ENCODE results near the gene NCOA7.
"Not testable (repeated sequence)": the region's sequence is repeated elsewhere in the genome, so short reads cannot be mapped to it uniquely, and the experiment has no call there.

NCOA7 gene

GRCh38 chr6:125754566-125754965, 36.2 kb upstream of the NCOA7 start:
- no peak for DNase-seq (ENCODE audit: low read depth in 3 of 3)

- no peak for DNase-seq (ENCODE audit: low read depth in 3 of 3)
Measured at GRCh38 chr6:125759184-125759902, 31.4 kb upstream of the NCOA7 start.

- no peak for DNase-seq (ENCODE audit: low read depth in 3 of 3)
Measured at GRCh38 chr6:125759959-125760457, 30.8 kb upstream of the NCOA7 start.

GRCh38 chr6:125764121-125764671, 26.6 kb upstream of the NCOA7 start:
- no peak for DNase-seq (ENCODE audit: low read depth in 3 of 3)

DNA sequence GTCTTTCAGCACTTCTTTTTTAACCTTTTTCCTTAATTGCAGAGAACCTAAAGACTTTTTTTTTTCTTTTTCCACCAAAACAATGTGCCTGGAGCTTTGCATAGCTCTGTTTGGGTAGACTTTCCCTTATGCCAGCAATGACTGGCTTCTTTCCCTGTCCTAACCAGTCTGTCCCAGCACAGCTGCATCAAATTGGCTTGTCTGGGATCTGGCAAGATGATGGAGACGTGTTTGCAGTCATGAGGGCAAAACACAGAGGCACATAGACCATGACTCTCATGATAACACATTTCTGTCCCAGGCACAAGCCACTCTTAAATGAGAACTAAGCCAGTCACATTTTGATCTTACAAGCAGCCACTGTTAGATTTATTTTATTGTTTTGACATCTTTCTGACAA, 24.8 kb upstream of the NCOA7 start:
- no peak for DNase-seq (ENCODE audit: low read depth in 3 of 3)

GRCh38 chr6:125766641-125767040, 24.1 kb upstream of the NCOA7 start:
- no peak for DNase-seq (ENCODE audit: low read depth in 3 of 3)

GRCh38 chr6:125769147-125769783, 21.5 kb upstream of the NCOA7 start:
- DNase-seq (ENCODE audit: low read depth in 3 of 3): no peak

GRCh38 chr6:125773387-125774341, 17.1 kb upstream of the NCOA7 start:
- DNase-seq (ENCODE audit: low read depth in 3 of 3): no peak

DNA sequence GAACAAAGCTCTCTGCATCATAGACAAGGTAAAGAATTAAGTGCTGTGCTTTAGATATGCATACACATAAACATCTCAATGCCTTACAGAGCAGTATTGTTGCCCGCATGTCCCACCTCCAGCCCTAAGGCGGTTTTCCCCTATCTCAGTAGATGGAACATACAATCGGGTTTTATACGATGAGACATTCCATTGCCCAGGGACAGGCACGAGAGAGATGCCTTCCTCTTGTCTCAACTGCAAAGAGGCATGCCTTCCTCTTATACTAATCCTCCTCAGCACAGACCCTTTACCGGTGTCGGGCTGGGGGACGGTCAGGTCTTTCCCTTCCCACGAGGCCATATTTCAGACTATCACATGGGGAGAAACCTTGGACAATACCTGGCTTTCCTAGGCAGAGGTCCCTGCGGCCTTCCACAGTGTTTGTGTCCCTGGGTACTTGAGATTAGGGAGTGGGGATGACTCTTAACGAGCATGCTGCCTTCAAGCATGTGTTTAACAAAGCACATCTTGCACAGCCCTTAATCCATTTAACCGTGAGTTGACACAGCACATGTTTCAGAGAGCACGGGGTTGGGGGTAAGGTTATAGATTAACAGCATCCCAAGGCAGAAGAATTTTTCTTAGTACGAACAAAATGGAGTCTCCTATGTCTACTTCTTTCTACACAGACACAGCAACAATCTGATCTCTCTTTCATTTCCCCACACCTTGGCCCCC, 14.5 kb upstream of the NCOA7 start:
- DNase-seq (ENCODE audit: low read depth in 3 of 3): not testable (repeated sequence)

GRCh38 chr6:125779924-125780539, 10.7 kb upstream of the NCOA7 start:
- peak; percentile 54 to 82 (median 68) for DNase-seq (ENCODE audit: low read depth in 3 of 3)

DNA sequence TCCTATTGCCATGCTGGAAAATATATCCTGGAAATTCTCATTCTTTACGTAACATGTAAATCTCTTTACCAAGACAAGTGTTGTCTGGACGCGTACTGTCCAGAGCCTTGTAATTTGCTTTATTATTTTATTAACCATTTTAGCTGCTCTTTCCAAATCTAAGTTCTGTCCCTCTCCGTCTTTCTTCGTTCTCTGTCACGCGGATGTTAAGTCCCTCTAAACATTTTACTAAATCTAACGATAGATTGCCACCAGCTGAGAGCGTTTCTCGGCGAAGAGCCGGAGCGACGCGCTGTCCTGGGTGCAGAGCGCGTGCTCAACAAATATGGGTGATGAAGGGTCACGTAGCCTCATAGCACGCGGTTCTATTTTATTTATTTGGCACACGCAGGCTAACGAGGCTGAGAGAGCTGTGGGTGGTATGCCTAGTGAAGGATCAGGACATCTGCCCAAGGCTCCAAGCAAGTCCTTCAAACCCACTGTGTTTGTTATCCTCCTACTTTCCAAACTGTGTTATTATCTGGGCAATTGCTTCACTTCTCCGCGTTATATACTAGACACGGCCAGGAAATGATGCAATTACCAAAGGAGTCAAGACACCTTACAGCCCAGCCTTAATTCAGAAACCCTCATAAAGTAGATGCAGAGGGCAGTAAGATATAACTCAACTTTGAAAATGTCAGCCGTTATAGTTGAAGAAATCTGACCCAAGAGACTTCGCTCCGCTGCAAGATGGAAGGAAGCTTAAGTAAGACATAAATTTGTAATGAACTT, 10.0 kb upstream of the NCOA7 start:
- peak in 2 of 3 donors; percentile 29 to 47 for DNase-seq (ENCODE audit: low read depth in 3 of 3)

DNA sequence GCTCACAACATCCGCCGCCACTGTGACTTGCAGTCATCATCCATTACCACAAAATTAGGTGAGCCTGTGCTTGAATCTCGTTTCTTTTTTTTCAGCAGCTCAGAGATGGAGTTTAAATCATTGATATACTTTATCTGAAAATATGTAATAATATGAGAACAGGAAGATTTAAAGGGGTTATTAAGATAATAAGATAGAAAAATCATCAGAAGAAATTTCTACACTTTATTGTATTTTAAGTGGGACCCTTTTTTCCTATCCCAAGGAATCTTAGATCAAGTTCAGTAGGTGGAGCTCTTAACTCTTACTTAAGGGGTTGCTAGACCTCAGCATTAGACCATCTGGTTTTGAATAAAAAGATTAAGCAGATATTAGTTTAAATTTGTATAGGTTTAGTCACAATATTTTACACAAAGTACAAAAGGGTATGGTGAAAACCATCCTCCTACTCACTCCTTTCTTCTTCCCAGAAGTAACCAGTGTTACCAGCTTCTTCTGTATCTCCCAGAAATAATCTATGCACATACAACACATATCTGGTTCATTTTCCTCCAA, 9.4 kb upstream of the NCOA7 start:
- peak in 1 of 3 donors; percentile 42 for DNase-seq (ENCODE audit: low read depth in 3 of 3)

GRCh38 chr6:125784365-125784764, 6.4 kb upstream of the NCOA7 start:
- DNase-seq (ENCODE audit: low read depth in 3 of 3): no peak

DNA sequence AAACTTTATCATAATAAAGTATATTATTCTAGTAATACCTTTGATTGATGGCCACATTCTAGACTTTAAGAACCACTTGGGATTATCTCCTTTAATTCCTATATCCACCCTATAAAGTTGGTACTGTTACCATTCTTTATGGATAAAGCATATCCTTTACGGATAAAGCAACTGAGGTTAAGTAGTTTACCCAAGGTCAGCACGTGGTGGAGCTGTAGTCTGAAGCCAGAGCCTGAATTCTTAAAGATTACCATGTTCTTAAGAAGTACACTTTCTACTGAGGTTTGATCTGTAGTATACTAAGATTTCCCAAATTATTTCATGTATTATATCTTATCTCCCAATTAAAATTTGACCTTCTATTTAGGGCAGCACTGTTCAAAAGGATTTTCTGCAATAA, 3.0 kb upstream of the NCOA7 start:
- no peak for DNase-seq (ENCODE audit: low read depth in 3 of 3)

DNA sequence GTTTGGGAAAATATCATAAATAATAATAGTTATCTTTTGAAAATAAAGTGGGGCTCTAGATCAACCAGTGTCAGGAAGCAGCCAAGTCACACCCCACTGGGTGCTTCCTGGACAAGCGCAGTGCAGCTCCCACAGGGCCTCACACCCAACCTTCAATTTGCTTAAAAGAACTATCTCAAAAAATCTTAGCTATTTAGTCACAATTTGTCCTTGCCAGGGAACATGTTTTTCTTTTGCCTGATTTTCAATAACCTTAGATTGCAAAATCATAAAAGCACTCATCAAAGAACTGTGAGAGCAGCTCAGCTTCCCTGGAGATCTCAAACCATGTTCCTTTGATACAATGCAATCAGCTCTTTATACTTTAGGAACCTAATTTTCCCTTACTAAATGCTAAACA, 1.6 kb upstream of the NCOA7 start:
- DNase-seq (ENCODE audit: low read depth in 3 of 3): no peak

GRCh38 chr6:125789576-125790357, 993 bp upstream of the NCOA7 start:
- DNase-seq (ENCODE audit: low read depth in 3 of 3): peak in 1 of 3 donors; percentile 26

DNA sequence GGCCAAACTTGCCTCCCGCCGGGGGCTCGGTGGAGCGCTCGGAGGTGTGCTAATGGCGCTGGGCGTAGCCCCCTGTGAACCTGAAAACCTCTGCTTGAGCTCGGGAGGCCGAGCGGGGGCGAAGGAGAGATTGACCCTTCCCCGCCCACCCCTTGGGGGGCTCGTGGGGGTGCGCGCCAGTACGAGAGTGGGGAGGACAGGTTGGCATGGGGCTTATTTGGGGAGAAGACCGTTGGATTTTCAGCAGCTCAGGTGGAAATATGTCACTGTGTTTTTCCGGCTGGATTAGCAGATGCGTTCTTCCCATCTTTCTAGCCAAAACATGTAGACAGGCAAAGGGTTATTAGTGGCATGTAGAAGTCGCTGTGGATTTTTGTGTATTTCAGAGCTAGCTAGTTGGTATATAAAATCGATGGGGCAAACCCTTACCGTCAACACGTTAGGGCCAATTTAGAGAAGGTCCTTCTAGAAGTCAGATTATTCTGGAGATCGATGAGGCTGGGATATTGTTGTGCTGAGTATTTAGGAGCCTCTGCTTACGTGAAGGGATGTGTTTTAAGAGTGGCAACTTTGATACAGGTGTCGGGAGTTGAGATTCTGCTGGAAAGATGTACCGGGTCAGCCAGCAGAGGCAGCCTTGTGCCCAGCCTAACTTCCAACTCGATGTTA, 525 bp downstream of the NCOA7 start:
- peak in 1 of 3 donors; percentile 28 for DNase-seq (ENCODE audit: low read depth in 3 of 3)

GRCh38 chr6:125791820-125792165, 1.0 kb downstream of the NCOA7 start:
- no peak for DNase-seq (ENCODE audit: low read depth in 3 of 3)

Data from stimulated activated CD4-positive, alpha-beta T cell treated with anti-CD3 and anti-CD28 coated beads, TNF-alpha, amount 100 ng/mL, for 48 hours (primary cell).